ENCODE results near the gene PRCP.

The PRCP gene

GRCh38 chr11:82810326-82810725, 89.9 kb downstream of the PRCP start:
- no peak overlapping the region for H3K4me3 ChIP-seq (ENCODE audit: severe bottlenecking)
- no peak for DNase-seq (ENCODE audit: low spot score)
- ATAC-seq (ENCODE audit: low read depth), result no peak
- H3K4me1 ChIP-seq (ENCODE audit: insufficient read depth, poor library complexity, severe bottlenecking), result no peaks in the 10 kb centered on the region
- no peak overlapping the region for H3K27ac ChIP-seq (ENCODE audit: poor library complexity, severe bottlenecking)
- H3K9me3 ChIP-seq (ENCODE audit: severe bottlenecking), result no peaks in the 10 kb centered on the region
- no peak for TF ChIP-seq CTCF (IDR thresholded peaks at IDR 0.05; ENCODE audit: poor library complexity, severe bottlenecking)
- H3K27me3 ChIP-seq (ENCODE audit: insufficient read depth, poor library complexity, severe bottlenecking), result peaks cover 3% of the 10 kb centered on the region
- H3K36me3 ChIP-seq (ENCODE audit: low read depth), result no peaks in the 10 kb centered on the region

DNA sequence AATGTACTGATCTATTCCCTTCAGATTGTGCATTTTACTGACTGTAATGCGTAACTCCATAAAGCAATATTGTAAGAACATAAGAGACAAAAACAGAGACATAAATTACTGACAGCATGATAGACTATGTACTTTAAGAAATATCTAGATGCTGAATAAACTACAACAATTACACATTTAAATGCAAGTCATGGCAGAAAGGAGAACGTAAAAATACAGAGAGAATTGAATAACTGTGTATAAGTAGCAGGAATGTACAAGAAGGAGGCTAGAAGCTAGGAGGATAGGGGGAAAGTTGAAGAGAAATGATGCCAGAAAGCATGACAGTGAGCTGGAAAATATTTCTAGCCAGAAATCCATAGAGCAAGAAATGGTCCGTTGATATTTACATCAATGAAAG, 92.6 kb downstream of the PRCP start:
- Histone ChIP-seq H3K27me3 (ENCODE audit: insufficient read depth, poor library complexity, severe bottlenecking) (peaks cover 3% of the 10 kb centered on the region), H3K27ac (ENCODE audit: poor library complexity, severe bottlenecking) (no peak overlapping the region), H3K4me1 (ENCODE audit: insufficient read depth, poor library complexity, severe bottlenecking) (no peaks in the 10 kb centered on the region), H3K4me3 (ENCODE audit: severe bottlenecking) (no peak overlapping the region), H3K9me3 (ENCODE audit: severe bottlenecking) (no peaks in the 10 kb centered on the region), H3K36me3 (ENCODE audit: low read depth) (no peaks in the 10 kb centered on the region)
- DNase-seq (ENCODE audit: low spot score), result no peak
- no peak for ATAC-seq (ENCODE audit: low read depth)
- no peak for TF ChIP-seq CTCF (IDR thresholded peaks at IDR 0.05; ENCODE audit: poor library complexity, severe bottlenecking)

DNA sequence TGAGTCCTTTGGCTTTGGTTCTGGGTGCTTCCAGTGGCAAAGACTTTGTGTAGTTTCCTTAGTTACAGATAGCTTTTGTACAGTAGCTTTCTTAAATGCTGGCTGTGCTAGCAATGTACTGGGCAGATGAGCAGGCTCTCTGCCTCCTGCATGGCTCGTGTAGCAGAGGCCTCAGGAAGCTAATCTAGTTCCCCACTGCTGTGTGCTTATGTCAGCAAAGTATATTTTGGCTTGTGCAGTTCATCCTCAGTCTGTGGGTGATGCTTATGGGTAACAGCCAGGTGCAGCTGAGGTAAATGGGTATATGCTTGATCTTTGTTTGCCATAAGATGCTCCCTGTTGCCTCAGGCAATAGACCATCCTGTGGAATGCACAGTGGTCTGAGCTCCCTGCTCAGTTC, 97.5 kb downstream of the PRCP start:
- Histone ChIP-seq H3K4me3 (ENCODE audit: severe bottlenecking) (no peak overlapping the region), H3K9me3 (ENCODE audit: severe bottlenecking) (no peaks in the 10 kb centered on the region), H3K27ac (ENCODE audit: poor library complexity, severe bottlenecking) (no peak overlapping the region), H3K4me1 (ENCODE audit: insufficient read depth, poor library complexity, severe bottlenecking) (no peaks in the 10 kb centered on the region), H3K27me3 (ENCODE audit: insufficient read depth, poor library complexity, severe bottlenecking) (peaks cover 3% of the 10 kb centered on the region), H3K36me3 (ENCODE audit: low read depth) (no peaks in the 10 kb centered on the region)
- DNase-seq (ENCODE audit: low spot score) (no peak), ATAC-seq (ENCODE audit: low read depth) (no peak)
- no peak for TF ChIP-seq CTCF (IDR thresholded peaks at IDR 0.05; ENCODE audit: poor library complexity, severe bottlenecking)

DNA sequence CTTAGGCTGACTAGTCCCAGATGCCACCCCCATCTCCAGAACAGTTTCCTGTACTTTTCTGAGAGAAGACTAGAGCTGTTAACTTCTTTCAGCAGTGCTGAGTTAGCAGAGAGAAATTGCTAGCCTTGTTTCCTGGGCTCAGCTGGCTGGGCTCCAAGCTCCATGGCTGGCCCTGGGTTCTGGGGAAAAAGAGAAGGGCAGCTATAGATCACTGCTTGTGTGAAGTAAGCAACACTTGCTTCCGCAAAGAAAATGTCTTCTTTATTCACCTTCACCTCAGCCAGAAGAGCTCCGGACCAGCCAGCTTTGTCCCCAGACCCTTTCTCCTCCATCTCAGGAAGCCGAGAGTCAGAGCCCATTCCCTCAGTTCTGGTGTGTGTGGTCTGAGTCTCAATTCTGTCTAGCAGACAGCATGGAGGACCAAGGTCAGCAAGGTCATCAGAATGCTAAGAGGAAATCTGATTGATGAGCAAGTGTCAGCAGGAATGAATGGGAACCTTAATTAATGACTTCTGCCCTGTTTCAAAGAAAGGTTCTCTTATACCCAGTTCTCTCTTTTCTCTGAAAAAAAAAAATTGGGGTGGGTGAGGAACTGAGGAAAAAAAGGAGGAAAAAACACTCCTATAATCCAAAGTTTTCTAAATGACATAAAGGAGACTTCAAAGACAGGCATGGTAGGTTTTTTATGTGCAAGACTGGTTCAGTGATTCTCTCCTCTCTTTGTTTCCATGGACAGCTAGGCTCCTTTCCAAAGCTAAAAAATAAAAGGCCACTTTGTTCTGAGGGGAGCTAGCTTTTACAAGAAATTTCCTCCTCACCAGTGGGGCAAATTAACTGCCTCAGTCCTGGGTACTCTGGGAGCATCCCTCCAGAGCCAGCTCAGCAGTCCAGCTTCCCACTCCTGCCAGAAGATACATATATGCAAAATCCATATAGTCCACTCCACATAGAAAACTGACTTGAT, 103.0 kb downstream of the PRCP start:
- Histone ChIP-seq H3K4me1 (ENCODE audit: insufficient read depth, poor library complexity, severe bottlenecking) (no peaks in the 10 kb centered on the region), H3K36me3 (ENCODE audit: low read depth) (no peaks in the 10 kb centered on the region), H3K9me3 (ENCODE audit: severe bottlenecking) (no peaks in the 10 kb centered on the region), H3K4me3 (ENCODE audit: severe bottlenecking) (no peak overlapping the region), H3K27ac (ENCODE audit: poor library complexity, severe bottlenecking) (no peak overlapping the region), H3K27me3 (ENCODE audit: insufficient read depth, poor library complexity, severe bottlenecking) (no peaks in the 10 kb centered on the region)
- DNase-seq (ENCODE audit: low spot score), result no peak
- no peak for TF ChIP-seq CTCF (IDR thresholded peaks at IDR 0.05; ENCODE audit: poor library complexity, severe bottlenecking)
- no peak for ATAC-seq (ENCODE audit: low read depth)

DNA sequence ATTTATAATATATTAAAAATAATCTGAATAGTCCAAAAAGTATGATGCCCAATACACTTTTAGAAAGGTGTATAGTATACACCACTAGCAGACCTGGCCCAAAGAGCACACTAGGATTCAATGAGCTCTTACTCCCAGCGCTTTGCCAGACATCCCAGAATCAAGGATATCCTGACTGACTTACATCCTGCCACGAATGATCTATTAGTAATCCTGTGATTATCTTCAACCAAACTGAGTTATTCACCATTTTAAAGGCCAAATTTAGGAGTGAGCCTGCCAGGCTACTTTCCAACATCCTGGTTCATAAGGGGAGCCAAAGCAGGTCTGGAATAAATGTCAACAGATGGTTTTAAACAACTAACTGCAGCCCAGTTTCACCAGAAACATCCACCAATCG, 105.7 kb downstream of the PRCP start:
- Histone ChIP-seq H3K36me3 (ENCODE audit: low read depth) (no peaks in the 10 kb centered on the region), H3K4me1 (ENCODE audit: insufficient read depth, poor library complexity, severe bottlenecking) (no peaks in the 10 kb centered on the region), H3K4me3 (ENCODE audit: severe bottlenecking) (no peak overlapping the region), H3K27me3 (ENCODE audit: insufficient read depth, poor library complexity, severe bottlenecking) (no peaks in the 10 kb centered on the region), H3K27ac (ENCODE audit: poor library complexity, severe bottlenecking) (no peak overlapping the region), H3K9me3 (ENCODE audit: severe bottlenecking) (no peaks in the 10 kb centered on the region)
- no peak for ATAC-seq (ENCODE audit: low read depth)
- DNase-seq (ENCODE audit: low spot score), result no peak
- no peak for TF ChIP-seq CTCF (IDR thresholded peaks at IDR 0.05; ENCODE audit: poor library complexity, severe bottlenecking)

Measured in RWPE2 (cell line).